ENCODE data around the gene UBD.

- TF ChIP-seq CEBPB (IDR thresholded peaks at IDR 0.05) (no peak), EP300 (IDR thresholded peaks at IDR 0.05; ENCODE audit: borderline replicate concordance) (no peak), CREB1 (IDR thresholded peaks at IDR 0.05; ENCODE audit: low read depth) (no peak), RAD21 (IDR thresholded peaks at IDR 0.05; ENCODE audit: low read depth) (no peak), YY1 (IDR thresholded peaks at IDR 0.05; ENCODE audit: low read depth) (no peak), TAF1 (IDR thresholded peaks at IDR 0.05; ENCODE audit: low read depth) (no peak), TCF12 (IDR thresholded peaks at IDR 0.05; ENCODE audit: low read depth) (no peak), EGR1 (IDR thresholded peaks at IDR 0.05) (no peak), TEAD4 (IDR thresholded peaks at IDR 0.05) (no peak), FOXM1 (IDR thresholded peaks at IDR 0.05; ENCODE audit: borderline replicate concordance, low read depth) (no peak), REST (IDR thresholded peaks at IDR 0.05; ENCODE audit: low read depth) (no peak)
Measured at GRCh38 chr6:29521006-29521680, 38.4 kb downstream of the UBD start.

All from Ishikawa (cell line).